RPMI7951 (cell line): ENCODE data around the gene LRRC71. TPM values are rescaled to one million over a fixed set of nuclear protein-coding genes. Genes with fewer than 3 reads are reported as not detected.

Experiments used
- DNase-seq: peaks from one replicate; pipeline ENCODE4 v3.0.0-alpha.2; 2012; ENCODE audit warnings: low read depth
- total RNA-seq: library from RNA; depleted of rRNA; stranded (reverse); fragments of >200 nt; shearing (Covaris generic); gene quantifications from 2 replicates; pipeline ENCODE4 v1.2.3, GENCODE V29; 2014; rRNA removed

LRRC71 gene
- total RNA-seq, 1 experiment from 2014 or later: not detected

DNA sequence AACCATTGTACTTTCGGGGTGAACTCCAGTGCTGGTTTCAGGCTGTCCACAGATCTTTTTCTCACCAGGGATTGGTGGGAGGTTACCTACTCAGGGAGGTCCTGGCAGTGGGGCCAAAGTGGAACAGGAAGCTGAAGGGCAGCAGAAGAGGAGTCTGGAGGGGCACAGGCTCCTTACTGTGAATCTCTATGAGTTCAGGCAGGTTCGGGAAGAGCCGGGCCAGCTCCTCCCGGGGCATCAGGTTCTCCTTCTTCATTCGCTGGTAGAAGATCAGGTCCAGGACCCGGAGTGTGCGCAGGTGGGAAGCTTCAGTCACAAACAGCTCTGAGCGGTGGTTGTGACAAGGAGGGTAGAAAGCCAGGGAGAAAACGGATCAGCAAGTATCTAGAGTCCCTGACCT, 26.7 kb downstream of the LRRC71 start:
- no peak for DNase-seq

GRCh38 chr1:156947818-156948525, 27.5 kb downstream of the LRRC71 start:
- DNase-seq: no peak

DNA sequence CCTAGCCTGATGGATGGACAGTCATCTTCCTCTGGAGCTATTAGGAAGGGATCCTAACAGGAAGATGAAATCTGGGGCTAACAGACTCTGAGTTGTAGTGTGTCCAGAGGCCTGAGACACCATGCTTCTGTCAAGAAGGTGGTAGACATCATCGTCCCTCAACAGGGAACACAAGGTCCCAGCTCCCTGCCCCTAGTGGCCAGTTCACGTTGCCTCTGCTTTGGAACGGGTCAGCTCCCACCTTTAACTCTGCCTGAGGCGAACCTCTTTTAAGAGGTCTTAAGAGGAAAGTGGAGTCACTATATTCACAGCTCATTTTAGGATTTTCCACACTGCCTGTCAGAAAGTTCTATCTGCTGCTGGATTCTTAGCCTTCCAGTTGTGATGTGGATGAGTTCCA, 28.3 kb downstream of the LRRC71 start:
- no peak for DNase-seq

DNA sequence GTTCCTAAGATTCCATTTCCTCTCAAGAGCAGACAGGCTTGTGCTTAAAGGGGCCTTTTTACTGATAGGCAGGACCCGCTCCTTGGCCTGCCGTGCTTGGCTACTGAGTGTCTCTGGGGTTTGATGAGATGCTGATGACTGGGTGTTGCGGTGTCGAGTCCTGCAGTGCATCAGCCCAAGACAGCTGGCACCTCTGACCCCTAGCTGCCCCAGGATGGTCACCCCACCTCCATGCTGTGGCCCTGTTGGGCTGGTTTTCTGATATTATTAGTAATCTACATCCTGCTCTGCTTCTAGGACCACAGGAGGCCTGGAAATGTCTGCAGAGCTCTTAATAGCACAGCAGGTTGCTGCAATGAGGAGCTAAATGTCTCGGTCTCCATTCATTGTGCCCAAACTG, 28.7 kb downstream of the LRRC71 start:
- no peak for DNase-seq

- no peak for DNase-seq
These were observed 30.9 kb downstream of the LRRC71 start for GRCh38 chr1:156951371-156951770.

DNA sequence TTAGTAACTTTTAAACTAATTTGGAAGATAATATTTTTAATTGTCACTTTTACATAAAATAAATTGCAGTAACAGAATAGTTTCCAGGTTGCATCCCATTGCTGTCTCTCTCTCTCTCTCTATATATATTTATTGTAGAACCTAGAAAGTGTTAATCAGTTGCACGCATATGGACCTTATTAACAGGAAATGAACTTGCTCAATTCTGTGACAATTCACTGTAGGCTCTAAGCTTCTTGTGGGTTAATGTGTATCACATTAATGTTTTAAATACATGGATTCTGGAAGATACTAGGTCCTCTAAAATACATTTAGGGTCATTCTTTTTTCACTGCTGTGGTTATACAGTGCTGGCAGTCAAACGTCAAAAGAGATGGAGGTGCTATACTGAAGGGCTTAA, 33.1 kb downstream of the LRRC71 start:
- no peak for DNase-seq

DNA sequence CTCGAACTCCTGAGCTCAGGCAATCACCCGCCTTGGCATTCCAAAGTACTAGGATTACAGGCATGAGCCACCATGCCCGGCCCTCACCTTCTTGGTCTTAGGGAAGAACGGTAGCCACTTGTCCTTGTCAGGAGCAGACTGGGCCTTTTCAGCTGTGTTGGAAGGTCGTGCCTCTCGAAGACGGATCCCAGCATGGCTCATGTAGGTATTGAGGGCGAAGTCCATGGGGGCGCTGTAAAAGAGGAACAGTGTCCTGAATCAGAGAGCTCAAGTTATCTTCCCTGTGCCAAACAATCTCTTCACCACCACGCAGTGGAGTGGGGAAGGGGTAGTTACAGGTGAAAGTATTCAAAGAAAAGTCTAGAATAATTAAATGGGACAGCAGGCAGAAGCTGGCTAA, 35.9 kb downstream of the LRRC71 start:
- no peak for DNase-seq

- DNase-seq: no peak
These were observed 37.2 kb downstream of the LRRC71 start for GRCh38 chr1:156957634-156958033.

GRCh38 chr1:156958247-156958714, 37.8 kb downstream of the LRRC71 start:
- DNase-seq: peak; percentile 45

DNA sequence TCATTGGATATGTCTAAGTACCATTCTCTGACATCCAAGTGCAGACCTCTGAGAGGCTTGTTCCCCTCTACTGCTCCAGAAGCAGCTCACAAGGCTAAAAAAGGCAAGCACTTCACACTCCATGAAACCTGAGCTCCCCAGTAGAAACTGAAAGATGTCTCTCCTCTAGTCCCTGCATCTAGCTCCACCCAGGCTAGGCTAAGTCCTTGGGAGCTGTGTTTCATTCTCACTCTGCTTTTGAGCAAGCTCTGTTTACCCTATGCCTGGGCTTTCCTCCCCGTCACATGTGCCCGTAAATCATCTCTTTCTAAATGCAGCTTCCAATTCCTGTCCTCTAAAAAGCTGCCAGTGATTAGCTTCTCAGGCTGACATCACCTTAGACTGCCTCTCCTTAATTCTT, 39.0 kb downstream of the LRRC71 start:
- no peak for DNase-seq

DNA sequence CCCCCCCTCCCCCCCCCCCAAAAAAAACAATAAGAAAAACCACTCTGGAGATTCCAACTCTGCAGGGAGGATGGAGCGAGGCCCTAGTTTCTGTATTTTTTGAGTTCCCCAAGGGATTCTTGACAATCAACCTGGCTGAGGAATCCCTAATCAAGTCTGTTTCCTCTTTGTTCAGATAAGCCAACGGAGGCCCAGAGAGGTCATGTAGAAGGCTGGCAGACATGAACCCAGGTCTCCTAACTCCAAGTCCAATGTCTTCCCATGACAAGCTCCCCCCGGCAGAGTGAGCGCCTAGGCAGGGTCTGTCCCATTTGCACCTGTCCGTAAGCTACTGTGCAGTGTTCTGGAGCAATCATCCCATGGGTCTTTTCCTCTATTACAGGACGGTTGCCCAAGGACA, 39.5 kb downstream of the LRRC71 start:
- no peak for DNase-seq

- peak; percentile 18 for DNase-seq
These were observed 41.3 kb downstream of the LRRC71 start for GRCh38 chr1:156961709-156962108.

DNA sequence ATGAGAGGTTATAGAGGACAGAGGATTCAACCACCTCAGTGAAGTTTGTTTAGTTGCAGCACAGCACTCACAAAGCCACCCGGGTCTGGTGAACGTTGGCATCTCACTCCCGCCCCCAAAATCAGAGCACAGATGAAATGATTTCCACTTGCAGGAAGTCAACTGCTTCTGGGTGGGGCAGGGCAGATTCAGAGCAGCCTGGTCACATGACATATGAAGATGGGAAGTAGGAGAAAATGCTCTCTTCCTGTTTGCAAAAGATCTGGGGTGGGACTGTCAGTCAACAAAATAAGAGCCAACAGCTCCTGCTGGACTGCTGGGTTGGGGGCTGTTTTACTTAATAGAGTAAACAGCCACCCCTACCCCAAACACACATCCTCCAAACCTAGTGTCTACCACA, 43.2 kb downstream of the LRRC71 start:
- DNase-seq: no peak

DNA sequence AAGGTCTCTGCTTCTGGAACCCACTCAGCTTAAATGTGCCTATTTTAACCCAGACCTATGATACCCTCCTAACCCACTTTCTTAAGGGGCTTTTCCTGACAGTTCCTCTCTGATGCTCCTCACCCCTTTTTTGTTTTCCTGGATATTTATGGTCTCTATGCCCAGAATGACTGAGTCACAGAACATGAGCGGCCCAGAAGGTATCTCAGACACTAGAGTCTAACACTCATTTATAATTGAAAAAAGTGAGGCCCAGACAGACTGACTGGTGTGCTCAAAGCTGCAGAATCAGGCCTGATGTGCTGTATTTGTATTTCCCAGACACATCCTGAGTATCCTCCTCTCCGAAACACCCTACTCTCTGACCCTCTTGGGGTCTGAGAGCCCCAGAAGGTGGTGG, 44.0 kb downstream of the LRRC71 start:
- no peak for DNase-seq

- no peak for DNase-seq
These were observed 49.1 kb downstream of the LRRC71 start for GRCh38 chr1:156969496-156969895.

GRCh38 chr1:156970017-156970416, 49.6 kb downstream of the LRRC71 start:
- peak; percentile 4 for DNase-seq

- DNase-seq: no peak
These were observed 53.0 kb downstream of the LRRC71 start for GRCh38 chr1:156973417-156973816.

DNA sequence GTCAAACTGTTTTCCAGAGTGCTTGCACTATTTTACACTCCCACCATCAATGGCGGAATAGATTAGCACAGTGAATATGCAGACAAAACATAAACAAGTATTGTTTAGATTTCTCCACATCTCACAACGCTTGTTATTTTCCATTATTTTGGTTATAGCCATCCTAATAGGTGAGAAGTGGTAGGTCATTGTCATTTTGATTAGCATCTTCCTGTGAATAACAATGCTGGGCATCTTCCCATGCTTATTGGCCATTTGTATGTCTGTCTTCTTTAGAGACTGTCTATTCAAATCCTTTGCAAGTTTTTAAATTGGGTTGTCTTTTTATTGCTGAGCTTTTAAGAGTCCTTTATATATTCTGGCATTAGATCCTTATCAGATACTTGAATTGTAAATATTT, 54.7 kb downstream of the LRRC71 start:
- DNase-seq: no peak

DNA sequence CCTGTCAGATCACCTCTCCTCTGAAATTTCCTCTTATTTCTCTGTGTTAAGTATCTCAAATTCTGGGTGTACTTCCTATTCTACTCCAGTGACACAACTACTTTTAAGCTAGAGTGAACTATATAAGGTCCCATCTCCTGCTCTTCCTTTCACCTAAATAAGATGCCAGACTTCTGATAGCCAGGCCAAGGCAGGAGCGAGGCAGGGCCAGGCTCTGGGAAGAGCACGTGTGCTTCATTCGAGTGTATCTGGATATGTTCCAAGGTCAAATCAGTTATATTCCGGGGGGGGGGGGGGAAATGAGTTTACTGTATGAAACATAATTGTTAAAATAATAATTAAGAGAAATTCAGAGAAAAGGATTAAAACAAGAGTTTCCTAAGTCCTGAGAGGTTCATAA, 60.1 kb downstream of the LRRC71 start:
- DNase-seq: no peak

Other genes starting within 250 kb of the LRRC71 start
- gene NES, start 243.2 kb upstream of the LRRC71 start, total RNA-seq: 24.2 and 39.1 TPM in 2 replicates
- 66.6 and 81.6 TPM in 2 replicates for gene CRABP2, start 215.0 kb upstream of the LRRC71 start, total RNA-seq
- 6.4 and 6.9 TPM in 2 replicates for gene METTL25B, start 192.2 kb upstream of the LRRC71 start, total RNA-seq
- gene ISG20L2, start 191.9 kb upstream of the LRRC71 start, total RNA-seq: 14.3 and 16.4 TPM in 2 replicates
- gene MRPL24, start 179.5 kb upstream of the LRRC71 start, total RNA-seq: 57.9 and 68.2 TPM in 2 replicates
- 230 and 306 TPM in 2 replicates for gene HDGF, start 169.0 kb upstream of the LRRC71 start, total RNA-seq
- 18.1 and 25.0 TPM in 2 replicates for gene PRCC, start 153.1 kb upstream of the LRRC71 start, total RNA-seq
- gene SH2D2A, start 103.8 kb upstream of the LRRC71 start, total RNA-seq: 0.48 TPM in 1 of 2 replicates, not detected in the other
- not detected in 2 replicates for gene INSRR, start 61.5 kb upstream of the LRRC71 start, total RNA-seq
- not detected in 2 replicates for gene NTRK1, start 59.8 kb upstream of the LRRC71 start, total RNA-seq
- not detected in 2 replicates for gene PEAR1, start 26.9 kb upstream of the LRRC71 start, total RNA-seq
- gene ARHGEF11, start 125.1 kb downstream of the LRRC71 start, total RNA-seq: 11.4 and 12.5 TPM in 2 replicates
- not detected in 2 replicates for gene ETV3L, start 179.2 kb downstream of the LRRC71 start, total RNA-seq
- 7.2 and 7.9 TPM in 2 replicates for gene ETV3, start 217.8 kb downstream of the LRRC71 start, total RNA-seq